H9 (cell line): Measurements from ENCODE around the gene ZFYVE19. TPM values are rescaled to one million over a fixed set of nuclear protein-coding genes. Genes with fewer than 3 reads are reported as not detected.

Experiments
- DNase-seq: peaks from one replicate; pipeline ENCODE4 v3.0.0-alpha.2; 2017
- H2AFZ ChIP-seq: one replicate; pipeline ENCODE4 v1.6.1; 2013; ENCODE audit warnings: mild to moderate bottlenecking, low read length, control low read depth, moderate library complexity
- H2AK5ac ChIP-seq: 2 replicates; pipeline ENCODE4 v1.6.1; 2013; ENCODE audit warnings: low read length, control low read depth, mixed read lengths; ENCODE audit not compliant: insufficient read length
- H2BK120ac ChIP-seq: one replicate; pipeline ENCODE4 v1.6.1; 2013; ENCODE audit warnings: low read depth, mild to moderate bottlenecking, low read length, control low read depth, inconsistent platforms; ENCODE audit not compliant: poor library complexity, severe bottlenecking
- H2BK12ac ChIP-seq: 2 replicates; pipeline ENCODE4 v1.6.1; 2013; ENCODE audit warnings: low read length, control low read depth, mixed read lengths, low read depth; ENCODE audit not compliant: insufficient read length
- H2BK15ac ChIP-seq: 2 replicates; pipeline ENCODE4 v1.6.1; 2013; ENCODE audit warnings: low read depth, low read length, control low read depth
- H2BK20ac ChIP-seq: one replicate; pipeline ENCODE4 v1.6.1; 2013; ENCODE audit warnings: low read depth, mild to moderate bottlenecking, low read length, control low read depth, inconsistent platforms; ENCODE audit not compliant: poor library complexity, severe bottlenecking
- H2BK5ac ChIP-seq: 2 replicates; pipeline ENCODE4 v1.6.1; 2013; ENCODE audit warnings: low read length, control low read depth, mixed read lengths; ENCODE audit not compliant: insufficient read length
- H3K14ac ChIP-seq: 2 replicates; pipeline ENCODE4 v1.6.1; 2013; ENCODE audit warnings: low read length, control low read depth; ENCODE audit not compliant: insufficient read depth
- H3K18ac ChIP-seq: 2 replicates; pipeline ENCODE4 v1.6.1; 2013; ENCODE audit warnings: low read depth, mild to moderate bottlenecking, mixed read lengths, low read length, control low read depth; ENCODE audit not compliant: insufficient read length
- H3K23ac ChIP-seq: 2 replicates; pipeline ENCODE4 v1.6.1; 2013; ENCODE audit warnings: low read length, control low read depth, mixed read lengths, low read depth; ENCODE audit not compliant: insufficient read length
- H3K23me2 ChIP-seq: 2 replicates; pipeline ENCODE4 v1.6.1; 2013; ENCODE audit warnings: low read depth, mild to moderate bottlenecking, mixed read lengths, low read length, control low read depth; ENCODE audit not compliant: insufficient read length, poor library complexity, severe bottlenecking
- H3K27ac ChIP-seq: 2 replicates; pipeline ENCODE4 v1.5.1; 2013; ENCODE audit warnings: low read length, control low read depth, mixed read lengths, low read depth; ENCODE audit not compliant: insufficient read length
- H3K27me3 ChIP-seq: 2 replicates; pipeline ENCODE4 v1.6.1; 2013; ENCODE audit warnings: low read length, control low read depth, inconsistent platforms; ENCODE audit not compliant: insufficient read depth
- H3K4ac ChIP-seq: 2 replicates; pipeline ENCODE4 v1.6.1; 2013; ENCODE audit warnings: low read depth, mild to moderate bottlenecking, control low read depth, inconsistent platforms, low read length, moderate library complexity
- H3K4me1 ChIP-seq: 2 replicates; pipeline ENCODE4 v1.6.1; 2013; ENCODE audit warnings: low read length, control low read depth, inconsistent platforms; ENCODE audit not compliant: insufficient read depth
- H3K4me2 ChIP-seq: 2 replicates; pipeline ENCODE4 v1.6.1; 2013; ENCODE audit warnings: low read length, control low read depth, mixed read lengths; ENCODE audit not compliant: insufficient read length, insufficient read depth
- H3K56ac ChIP-seq: 2 replicates; pipeline ENCODE4 v1.6.1; 2013; ENCODE audit warnings: low read depth, mild to moderate bottlenecking, mixed read lengths, low read length, control low read depth; ENCODE audit not compliant: insufficient read length
- H3K79me1 ChIP-seq: 2 replicates; pipeline ENCODE4 v1.6.1; 2013; ENCODE audit warnings: low read depth, mild to moderate bottlenecking, moderate library complexity, low read length, control low read depth, inconsistent platforms; ENCODE audit not compliant: insufficient read depth, poor library complexity, severe bottlenecking
- H3K79me2 ChIP-seq: 2 replicates; pipeline ENCODE4 v1.6.1; 2013; ENCODE audit warnings: low read length, control low read depth, inconsistent platforms; ENCODE audit not compliant: insufficient read depth
- H3K9ac ChIP-seq: 2 replicates; pipeline ENCODE4 v1.6.1; 2013; ENCODE audit warnings: low read length, control low read depth, mixed read lengths; ENCODE audit not compliant: insufficient read length; ENCODE audit errors: extremely low read depth
- H3K9me3 ChIP-seq: one replicate; pipeline ENCODE4 v1.6.1; 2013; ENCODE audit warnings: low read depth, low read length, inconsistent platforms; ENCODE audit not compliant: control insufficient read depth
- H3T11ph ChIP-seq: one replicate; pipeline ENCODE4 v1.6.1; 2013; ENCODE audit warnings: mild to moderate bottlenecking, low read length, control low read depth, inconsistent platforms
- H4K20me1 ChIP-seq: one replicate; pipeline ENCODE4 v1.6.1; 2013; ENCODE audit not compliant: control insufficient read depth, insufficient read length, insufficient read depth
- H4K5ac ChIP-seq: 2 replicates; pipeline ENCODE4 v1.6.1; 2013; ENCODE audit warnings: low read depth, mild to moderate bottlenecking, mixed read lengths, low read length, control low read depth; ENCODE audit not compliant: insufficient read length
- H4K8ac ChIP-seq: replicated peaks from 2 replicates; pipeline ENCODE4 v1.6.1; 2013; ENCODE audit warnings: low read length, control low read depth, mixed read lengths, low read depth; ENCODE audit not compliant: insufficient read length
- H4K91ac ChIP-seq: 2 replicates; pipeline ENCODE4 v1.6.1; 2013; ENCODE audit warnings: low read depth, mild to moderate bottlenecking, moderate library complexity, mixed read lengths, low read length, control low read depth; ENCODE audit not compliant: insufficient read length
- H3K27ac Mint-ChIP-seq, 3 experiments: 2 replicates in 2 of 3; 3 replicates in 1 of 3; pipeline ENCODE4 v1.8.0; 2020 to 2021; ENCODE audit warnings: mixed read lengths in 3 of 3, mild to moderate bottlenecking in 1 of 3, moderate library complexity in 1 of 3
- H3K27me3 Mint-ChIP-seq: 2 replicates; pipeline ENCODE4 v1.8.0; 2021; ENCODE audit warnings: low read depth, mild to moderate bottlenecking, moderate library complexity, mixed read lengths
- H3K36me3 Mint-ChIP-seq, 3 experiments: 2 replicates in 2 of 3; 3 replicates in 1 of 3; pipeline ENCODE4 v1.8.0; 2020 to 2021; ENCODE audit warnings: low read depth in 3 of 3, mixed read lengths in 3 of 3; ENCODE audit not compliant: insufficient read depth in 1 of 3
- H3K4me1 Mint-ChIP-seq, 2 experiments: 2 replicates each; pipeline ENCODE4 v1.8.0; 2020; ENCODE audit warnings: mixed read lengths in 2 of 2
- H3K4me3 Mint-ChIP-seq, 2 experiments: 2 replicates in 1 of 2; 3 replicates in 1 of 2; pipeline ENCODE4 v1.8.0; 2020 to 2021; ENCODE audit warnings: mild to moderate bottlenecking in 2 of 2, mixed read lengths in 2 of 2, moderate library complexity in 1 of 2
- H3K9me3 Mint-ChIP-seq, 2 experiments: 2 replicates in 1 of 2; 3 replicates in 1 of 2; pipeline ENCODE4 v1.8.0; 2020; ENCODE audit warnings: mild to moderate bottlenecking in 2 of 2, mixed read lengths in 2 of 2, moderate library complexity in 1 of 2
- CTCF ChIP-seq: fragments of 200-600 bp; sonication (generic); conservative IDR thresholded peaks from 3 replicates; pipeline ENCODE4 v1.8.0; 2021; ENCODE audit warnings: antibody characterized with exemption, mild to moderate bottlenecking
- WGBS: extraction: QIAGEN DNeasy Blood & Tissue Kit; methylation state at CpG from one replicate; pipeline ENCODE4 v1.1.7; 2013; ENCODE audit warnings: missing lambda C conversion rate, low lambda C conversion rate, mixed read lengths; ENCODE audit not compliant: insufficient read length; ENCODE audit errors: extremely low coverage; 5-methylcytosine and 5-hydroxymethylcytosine counted together
- total RNA-seq: library from RNA; stranded (reverse); gene quantifications from 2 replicates; pipeline ENCODE4 v1.2.1, GENCODE V29; 2021

Gene ZFYVE19
- total RNA-seq, 1 experiment from 2014 or later: 11.3 TPM

GRCh38 chr15:40796041-40796440 is 10.8 kb upstream of the ZFYVE19 start:
- no CpG with 5 or more reads among the region's 2 CpGs for WGBS
- no peak overlapping the region for H3K9ac ChIP-seq
- H3K14ac ChIP-seq: no peak overlapping the region
- no peak overlapping the region for H4K5ac ChIP-seq
- H3K27ac ChIP-seq: no peak overlapping the region
- H3K79me2 ChIP-seq: no peaks in the 10 kb centered on the region
- H3K18ac ChIP-seq: no peak overlapping the region
- H3K4me2 ChIP-seq: no peak overlapping the region
- no peak for TF ChIP-seq CTCF
- no peak overlapping the region for H2AFZ ChIP-seq
- H4K8ac ChIP-seq: no peak overlapping the region
- no peaks in the 10 kb centered on the region for H3K9me3 ChIP-seq
- H4K20me1 ChIP-seq: no peaks in the 10 kb centered on the region
- no peak overlapping the region for H3K23ac ChIP-seq
- no peak overlapping the region for H2AK5ac ChIP-seq
- Mint-ChIP-seq H3K9me3 (no peaks in the 10 kb centered on the region), H3K4me3 (no peak overlapping the region), H3K27ac (peak overlapping the region in 1 of 3 experiments; percentile 37; a peak in 2 of 7 replicates), H3K27me3 (no peaks in the 10 kb centered on the region), H3K36me3 (peaks cover 12 to 18% (median 13%) of the 10 kb centered on the region in 3 experiments; a peak in 5 of 7 replicates), H3K4me1 (peaks cover 32 to 38% of the 10 kb centered on the region in 2 experiments)
- no peak overlapping the region for H3K4ac ChIP-seq
- H2BK5ac ChIP-seq: no peak overlapping the region
- H2BK15ac ChIP-seq: no peak overlapping the region
- no peak for DNase-seq
- no peaks in the 10 kb centered on the region for H3K27me3 ChIP-seq
- no peak overlapping the region for H2BK120ac ChIP-seq
- no peak overlapping the region for H3K56ac ChIP-seq
- no peak overlapping the region for H2BK20ac ChIP-seq
- no peak overlapping the region for H3T11ph ChIP-seq
- H3K79me1 ChIP-seq: no peaks in the 10 kb centered on the region
- H3K4me1 ChIP-seq: peaks cover 12% of the 10 kb centered on the region; the same call in 1 of the 2 replicates
- H4K91ac ChIP-seq: no peak overlapping the region
- H3K23me2 ChIP-seq: no peaks in the 10 kb centered on the region
- H2BK12ac ChIP-seq: no peak overlapping the region
